Heart left ventricle (tissue), 16 donors: ENCODE measurements around the gene ARHGEF17. TPM values are rescaled to one million over a fixed set of nuclear protein-coding genes. Genes with fewer than 3 reads are reported as not detected.

ENCODE experiments used
- ATAC-seq, 4 donors: fragments of 200-7000 bp; cut with Tn5 transposase; one replicate each; pipeline ENCODE4 v1.9.1; 2020 to 2022; ENCODE audit warnings: moderate library complexity in 4 of 4, mild to moderate bottlenecking in 3 of 4, moderate number of reproducible peaks in 1 of 4
- DNase-seq, 5 donors: peaks; one replicate each; pipeline ENCODE4 v3.0.0-alpha.2; 2020
- H3K27ac ChIP-seq, 12 donors: fragments of 200-600 bp; sonication (generic) in 4 of 12; one replicate each; pipeline versions ENCODE4 v1.5.0 to v1.8.0; 2016 to 2022; ENCODE audit warnings: mild to moderate bottlenecking in 2 of 12
- H3K27me3 ChIP-seq, 9 donors: fragments of 200-600 bp; sonication (generic) in 2 of 9; one replicate each; pipeline versions ENCODE4 v1.5.1 to v1.8.0; 2016 to 2022; ENCODE audit warnings: mild to moderate bottlenecking in 3 of 9
- H3K36me3 ChIP-seq, 9 donors: fragments of 200-600 bp; sonication (generic) in 2 of 9; one replicate each; pipeline versions ENCODE4 v1.5.0 to v1.8.0; 2018 to 2022; ENCODE audit warnings: mild to moderate bottlenecking in 2 of 9
- H3K4me1 ChIP-seq, 12 donors: fragments of 200-600 bp; sonication (generic) in 4 of 12; one replicate each; pipeline versions ENCODE4 v1.5.0 to v1.8.0; 2016 to 2022; ENCODE audit warnings: mild to moderate bottlenecking in 3 of 12
- H3K4me3 ChIP-seq, 12 donors: fragments of 200-600 bp; sonication (generic) in 4 of 12; one replicate each; pipeline versions ENCODE4 v1.5.0 to v1.8.0; 2017 to 2022; ENCODE audit warnings: mild to moderate bottlenecking in 9 of 12, moderate library complexity in 4 of 12
- H3K9me3 ChIP-seq, 12 donors: fragments of 200-600 bp; sonication (generic) in 4 of 12; one replicate each; pipeline versions ENCODE4 v1.5.0 to v1.8.0; 2016 to 2022; ENCODE audit warnings: mild to moderate bottlenecking in 1 of 12
- POLR2A ChIP-seq, 2 donors: fragments of 450-650 bp; IDR thresholded peaks; one replicate each; pipeline ENCODE4 v1.6.1; 2017; ENCODE audit warnings: antibody characterized with exemption in 2 of 2, mild to moderate bottlenecking in 2 of 2, moderate library complexity in 2 of 2
- WGBS, 4 donors: extraction: QIAGEN DNeasy Blood & Tissue Kit in 2 of 4; methylation state at CpG; one replicate each; pipeline versions ENCODE4 v1.1.5 to v1.1.7; 2013 to 2018; 5-methylcytosine and 5-hydroxymethylcytosine counted together
- intact Hi-C, 10 donors: fragments of 100-400 bp; cut with DNase I; formaldehyde crosslinking; loops; one replicate each; pipeline versions ENCODE4 v1.11.1 to v1.14.2; 2022
- polyA plus RNA-seq, 2 donors: library from polyadenylated mRNA; stranded (reverse); fragments of 200-250 nt; gene quantifications; one replicate each; pipeline ENCODE4 v1.2.3, GENCODE V29; 2013
- total RNA-seq, 9 donors: library from RNA; depleted of rRNA in 2 of 9; stranded (reverse); fragments of >200 nt in 2 of 9; fragmentation: NEBNext Ultra II Directional in 3 of 9; extraction: Animal tissue kit (Norgen Biotek cat#: 25700) in 3 of 9; gene quantifications; one replicate each; pipeline versions ENCODE4 v1.1.0 to v1.2.4, GENCODE V29; 2016 to 2023
- TF ChIP-seq, protein P1 (sequence below), 12 donors: fragments of 200-600 bp; sonication (generic) in 4 of 12; IDR thresholded peaks; one replicate each; pipeline versions ENCODE4 v1.5.0 to v1.8.0; 2018 to 2022; ENCODE audit warnings: antibody characterized with exemption in 12 of 12, mild to moderate bottlenecking in 5 of 12
- donor health status: ischemic (EF 13 %, LVEDD 7.1; RV severe dilation, severe dysfunction).
- donor health status: healthy with polysubstance abuse.
- donor health status: DM: no; HTN: yes; CAD: no.
- donor health status: DM: no; HTN: no; CAD: no.
- donor health status: ischemic (EF 25% LVEDD 6.9; RV normal size, moderate dysfunction).
- donor health status: ischemic (EF 25% LVEDD 5.7; RV mildly dilated, moderate dysfunction).
- donor health status: healthy.
- donor health status: DM: yes; HTN: yes; CAD: no.
- donor health status: ischemic (EF 35%, LVEDD 5.7; RV mildly dilated, moderate dysfunction).
- donor health status: nonischemic (EF 11% LVEDD 7.7; RV severe dilation, severe dysfunction).
- donor health status: DM: yes; HTN: yes; CAD: no.
- donor health status: PGD.
- donor health status: ischemic (EF 29% LVEDD 5.4; RV normal size, mild dysfunction).
- donor health status: nonischemic (EF 23%, LVEDD 6.1; RV moderate dilation, normal function).

Gene ARHGEF17
- total and polyA plus RNA-seq, 11 donors, result 27.5 to 83.9 (median 56.5) TPM

DNA sequence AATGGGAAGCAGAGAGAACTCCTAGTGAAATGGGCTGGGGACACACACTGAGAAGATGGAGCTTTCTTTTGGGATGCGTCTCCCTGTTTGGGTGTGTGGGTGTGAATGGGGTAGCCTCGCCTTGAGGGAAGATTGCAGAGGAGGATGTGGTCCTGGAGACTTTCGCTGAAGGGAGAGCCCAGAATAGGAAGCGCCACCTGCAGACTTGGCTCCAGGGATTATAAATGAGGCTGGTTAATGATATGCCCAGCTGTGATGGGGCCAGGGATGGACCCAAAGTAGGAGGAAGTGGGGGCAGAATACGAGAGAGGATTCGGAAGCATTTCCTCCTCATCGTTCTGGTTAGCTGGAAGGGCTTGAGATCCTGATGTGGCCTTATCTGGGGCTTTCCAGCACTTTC, 81.8 kb downstream of the ARHGEF17 start:
- H3K4me3 ChIP-seq, result no peak overlapping the region
- no peak for TF ChIP-seq POLR2A (IDR thresholded peaks at IDR 0.05)
- TF ChIP-seq, protein P1, sequence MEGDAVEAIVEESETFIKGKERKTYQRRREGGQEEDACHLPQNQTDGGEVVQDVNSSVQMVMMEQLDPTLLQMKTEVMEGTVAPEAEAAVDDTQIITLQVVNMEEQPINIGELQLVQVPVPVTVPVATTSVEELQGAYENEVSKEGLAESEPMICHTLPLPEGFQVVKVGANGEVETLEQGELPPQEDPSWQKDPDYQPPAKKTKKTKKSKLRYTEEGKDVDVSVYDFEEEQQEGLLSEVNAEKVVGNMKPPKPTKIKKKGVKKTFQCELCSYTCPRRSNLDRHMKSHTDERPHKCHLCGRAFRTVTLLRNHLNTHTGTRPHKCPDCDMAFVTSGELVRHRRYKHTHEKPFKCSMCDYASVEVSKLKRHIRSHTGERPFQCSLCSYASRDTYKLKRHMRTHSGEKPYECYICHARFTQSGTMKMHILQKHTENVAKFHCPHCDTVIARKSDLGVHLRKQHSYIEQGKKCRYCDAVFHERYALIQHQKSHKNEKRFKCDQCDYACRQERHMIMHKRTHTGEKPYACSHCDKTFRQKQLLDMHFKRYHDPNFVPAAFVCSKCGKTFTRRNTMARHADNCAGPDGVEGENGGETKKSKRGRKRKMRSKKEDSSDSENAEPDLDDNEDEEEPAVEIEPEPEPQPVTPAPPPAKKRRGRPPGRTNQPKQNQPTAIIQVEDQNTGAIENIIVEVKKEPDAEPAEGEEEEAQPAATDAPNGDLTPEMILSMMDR (IDR thresholded peaks at IDR 0.05), result no peak
- H3K27ac ChIP-seq, result no peak overlapping the region
- peaks cover 0 to 68% (median 32%) of the 10 kb centered on the region in 12 donors for H3K4me1 ChIP-seq
- intact Hi-C loops, result loop anchor here in 8 of 10 donors (2.0 to 5.0 kb wide), 5 partner anchors 38 to 98 kb away; partner anchors contain the start of gene ARHGEF17 (in 3 of the 8)
- H3K36me3 ChIP-seq, result peaks cover 0 to 49% (median 0%) of the 10 kb centered on the region in 9 donors
- WGBS, 4 donors, result 65 to 81% (median 73%) methylated on average over 7 of the region's 7 CpGs
- H3K9me3 ChIP-seq, result no peaks in the 10 kb centered on the region
- DNase-seq, result peak in 1 of 5 donors; percentile 7
- no peak for ATAC-seq
- no peaks in the 10 kb centered on the region for H3K27me3 ChIP-seq

- Histone ChIP-seq H3K4me1 (peaks cover 0 to 59% (median 25%) of the 10 kb centered on the region in 12 donors), H3K36me3 (peaks cover 0 to 58% (median 0%) of the 10 kb centered on the region in 9 donors), H3K27ac (no peak overlapping the region), H3K4me3 (no peak overlapping the region), H3K27me3 (no peaks in the 10 kb centered on the region), H3K9me3 (no peaks in the 10 kb centered on the region)
- TF ChIP-seq, protein P1 (IDR thresholded peaks at IDR 0.05), result no peak
- no peak for TF ChIP-seq POLR2A (IDR thresholded peaks at IDR 0.05)
- 92 to 98% (median 96%) methylated on average over 12 of the region's 12 CpGs for WGBS, 4 donors
- peak in 2 of 5 donors; percentile 21 to 57 for DNase-seq
- intact Hi-C loops, result loop anchor here in 8 of 10 donors (5.0 kb wide), 4 partner anchors 39 to 99 kb away; partner anchors contain the start of gene ARHGEF17 (in 3 of the 8)
- no peak for ATAC-seq
These were observed 82.8 kb downstream of the ARHGEF17 start for GRCh38 chr11:73390601-73391565.

- WGBS, 4 donors, result 88 to 97% (median 95%) methylated on average over 8 to 10 of the region's 10 CpGs
- Histone ChIP-seq H3K27ac (no peak overlapping the region), H3K4me1 (peaks cover 0 to 51% (median 21%) of the 10 kb centered on the region in 12 donors), H3K4me3 (no peak overlapping the region), H3K27me3 (no peaks in the 10 kb centered on the region), H3K36me3 (peaks cover 0 to 66% (median 0%) of the 10 kb centered on the region in 9 donors), H3K9me3 (no peaks in the 10 kb centered on the region)
- no peak for ATAC-seq
- DNase-seq, result peak in 1 of 5 donors; percentile 15
- intact Hi-C loops, result loop anchor here in 8 of 10 donors (2.0 to 5.0 kb wide), 5 partner anchors 39 to 99 kb away; partner anchors contain the start of gene ARHGEF17 (in 3 of the 8)
- TF ChIP-seq, protein P1 (IDR thresholded peaks at IDR 0.05), result no peak
- no peak for TF ChIP-seq POLR2A (IDR thresholded peaks at IDR 0.05)
These were observed 83.6 kb downstream of the ARHGEF17 start for GRCh38 chr11:73391665-73392064.
